Raji (cell line): Measurements from ENCODE around the gene EGF.

ENCODE experiments used
- POLR2A ChIP-seq: IDR thresholded peaks from 2 replicates; pipeline ENCODE4 v1.6.1; 2011; ENCODE audit warnings: low read depth, low read length, control low read depth; ENCODE audit not compliant: insufficient read depth

Gene EGF

DNA sequence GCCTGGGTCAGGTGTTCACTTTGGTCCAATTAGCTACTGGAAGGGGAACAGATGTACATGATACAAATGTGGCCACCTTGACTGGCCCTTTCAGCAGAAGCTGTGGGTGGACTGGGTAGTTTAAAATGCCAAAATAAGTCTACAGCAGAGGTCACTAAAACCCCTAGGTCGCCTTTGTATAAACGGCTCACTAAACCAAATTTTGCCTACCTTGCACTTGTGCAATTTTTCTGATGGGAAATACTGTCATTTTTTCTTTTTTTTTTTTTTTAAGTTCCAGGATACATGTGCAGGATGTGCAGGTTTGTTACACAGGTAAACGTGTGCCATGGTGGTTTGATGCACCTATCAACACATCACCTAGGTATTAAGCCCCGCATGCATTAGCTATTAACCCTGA, 109.8 kb downstream of the EGF start:
- no peak for TF ChIP-seq POLR2A

- no peak for TF ChIP-seq POLR2A
Measured at GRCh38 chr4:110025056-110025455, 112.4 kb downstream of the EGF start.

GRCh38 chr4:110025718-110026117, 113.0 kb downstream of the EGF start:
- no peak for TF ChIP-seq POLR2A

DNA sequence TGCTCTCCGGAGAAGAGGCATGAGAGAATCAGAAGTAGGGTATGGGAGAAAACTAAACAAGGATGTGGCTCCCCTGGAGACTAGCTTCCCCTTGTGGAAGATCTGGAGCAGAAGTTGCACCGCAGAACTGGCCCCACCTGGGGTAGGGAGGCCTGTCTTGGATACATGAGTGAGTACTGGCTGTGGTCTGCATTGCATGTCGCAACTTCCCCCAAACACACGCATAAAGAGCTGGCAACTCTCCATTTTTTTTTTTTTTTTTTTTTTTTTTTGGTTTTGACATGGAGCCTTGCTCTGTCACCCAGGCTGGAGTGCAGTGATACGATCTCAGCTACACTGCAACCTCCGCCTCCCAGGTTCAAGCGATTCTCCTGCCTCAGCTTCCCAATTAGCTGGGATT, 119.9 kb downstream of the EGF start:
- no peak for TF ChIP-seq POLR2A

DNA sequence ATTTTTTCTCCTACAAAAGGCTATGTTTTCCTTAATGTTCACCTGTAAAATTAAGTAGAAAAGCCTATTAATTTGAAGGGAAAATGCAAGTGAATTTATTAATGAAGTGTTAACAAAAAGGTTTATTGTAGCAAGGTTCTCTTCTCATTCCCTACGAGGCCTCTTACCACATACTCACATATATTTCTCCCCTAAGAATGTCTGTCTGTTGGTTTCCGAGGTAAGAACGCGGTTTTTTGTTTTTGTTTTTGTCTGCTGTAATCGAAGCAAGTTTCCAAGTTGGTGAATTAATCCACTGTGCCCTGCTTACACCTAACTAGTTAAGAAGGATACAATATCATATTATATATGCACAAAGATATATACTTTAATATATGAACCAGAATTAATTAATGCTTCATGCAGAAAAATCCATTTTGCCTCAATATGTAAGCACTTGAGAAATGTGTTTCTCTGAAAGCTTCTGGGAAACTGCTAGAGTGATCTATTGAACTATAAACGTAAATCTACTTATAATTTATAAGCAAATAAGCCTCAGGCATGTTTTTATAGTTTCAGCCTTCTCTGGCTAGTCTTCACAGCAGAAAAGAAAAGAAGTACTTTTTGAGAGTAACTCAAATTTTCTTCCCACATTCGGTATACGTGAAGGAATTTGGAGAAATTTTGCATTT, 120.8 kb downstream of the EGF start:
- no peak for TF ChIP-seq POLR2A

- no peak for TF ChIP-seq POLR2A
Measured at GRCh38 chr4:110034026-110034393, 121.3 kb downstream of the EGF start.

- TF ChIP-seq POLR2A, result no peak
Measured at GRCh38 chr4:110041735-110042134, 129.1 kb downstream of the EGF start.

DNA sequence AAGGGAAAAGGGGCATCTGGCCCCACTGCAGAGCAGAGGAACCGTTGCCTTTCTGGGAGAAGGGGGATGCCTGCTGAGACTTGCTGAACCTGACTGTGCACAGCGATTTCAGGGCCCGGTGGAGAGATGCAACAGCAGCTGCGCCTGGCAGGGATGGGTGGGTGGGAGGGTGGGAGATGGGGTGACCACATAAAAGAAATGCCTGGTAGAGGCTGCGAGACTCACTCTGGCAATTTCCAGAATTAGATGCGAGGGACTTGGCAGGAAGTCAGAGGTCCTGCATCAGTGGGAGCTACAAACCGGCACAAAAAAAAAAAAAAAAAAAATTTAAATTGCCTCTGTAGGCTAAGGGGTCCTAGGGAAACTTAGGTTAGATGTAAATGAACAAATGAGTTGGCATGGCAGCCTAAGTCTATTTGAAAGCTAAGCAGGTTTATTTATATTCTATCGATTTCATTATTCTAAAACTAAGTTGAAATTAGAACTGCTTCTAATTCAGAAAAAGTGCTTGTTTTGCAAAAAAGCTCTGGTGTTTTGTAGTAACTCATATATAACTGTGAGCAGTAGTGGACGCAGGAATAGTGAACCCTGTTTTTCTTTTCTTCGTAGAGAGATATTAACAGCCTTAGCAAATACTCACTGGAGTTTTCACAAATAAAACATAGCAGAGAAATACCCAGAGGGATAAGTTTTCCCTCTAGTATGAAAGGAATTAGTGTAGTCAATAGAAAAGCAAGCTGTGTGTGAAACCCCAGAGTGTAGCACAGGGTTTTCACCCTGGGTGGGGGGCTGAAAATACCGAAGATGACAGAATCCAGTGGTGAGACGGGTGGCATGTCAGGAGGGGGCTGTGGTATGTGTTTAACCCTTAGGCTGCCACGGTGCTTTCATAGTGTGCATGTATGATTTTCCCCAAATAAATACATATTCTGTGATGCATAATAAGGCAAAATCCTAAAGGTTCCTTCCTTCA, 130.1 kb downstream of the EGF start:
- no peak for TF ChIP-seq POLR2A

GRCh38 chr4:110046588-110047049, 133.9 kb downstream of the EGF start:
- TF ChIP-seq POLR2A, result no peak

GRCh38 chr4:110049951-110050925, 137.6 kb downstream of the EGF start:
- TF ChIP-seq POLR2A, result no peak

DNA sequence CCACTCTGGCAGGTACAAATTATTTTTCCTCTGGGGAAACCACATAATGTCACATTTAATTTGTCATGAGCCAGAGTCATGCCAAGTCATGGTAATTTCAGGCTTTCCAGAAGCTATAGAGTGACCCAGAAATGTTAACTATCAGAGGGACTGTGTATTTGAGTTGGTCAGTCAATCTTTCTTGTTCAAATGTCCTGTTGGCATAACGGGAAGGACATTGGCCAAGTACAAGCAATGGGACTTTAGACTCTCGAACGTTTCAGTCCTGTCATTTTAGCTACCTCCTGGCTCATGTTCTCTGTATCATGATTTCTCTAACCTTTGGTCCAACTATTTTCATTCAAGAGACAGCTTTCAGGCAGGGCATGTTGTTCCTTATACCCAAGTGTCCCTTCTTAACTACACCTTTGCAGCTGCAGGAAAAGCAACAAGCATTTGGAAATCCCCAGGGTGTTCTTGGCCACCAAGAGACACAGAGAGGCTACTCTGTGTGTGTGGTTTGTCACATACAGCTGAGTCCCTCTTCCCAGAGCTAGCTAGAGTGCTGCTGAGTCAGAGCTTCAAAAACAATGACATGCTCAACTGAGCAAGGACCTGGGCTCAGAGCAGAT, 142.6 kb downstream of the EGF start:
- TF ChIP-seq POLR2A, result no peak

DNA sequence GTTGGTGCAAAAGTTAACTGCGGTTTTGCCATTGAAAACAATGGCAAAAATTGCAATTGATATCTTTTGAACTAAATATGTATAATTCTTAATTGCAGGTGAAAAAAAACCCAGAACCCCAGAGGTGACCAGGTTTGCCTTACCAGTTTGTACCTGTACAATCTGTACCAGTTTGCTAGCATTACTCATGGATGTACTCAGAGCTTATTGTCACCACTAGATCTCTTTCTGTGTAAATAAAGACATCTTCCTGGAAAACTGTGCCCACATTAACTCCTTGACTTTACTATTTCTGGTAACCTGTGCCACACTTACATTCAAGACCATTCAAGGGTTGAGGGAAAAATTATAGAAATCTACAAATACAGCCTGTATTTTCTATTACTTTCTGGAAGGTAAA, 146.0 kb downstream of the EGF start:
- TF ChIP-seq POLR2A, result no peak

- no peak for TF ChIP-seq POLR2A
Measured at GRCh38 chr4:110059556-110060191, 147.0 kb downstream of the EGF start.

DNA sequence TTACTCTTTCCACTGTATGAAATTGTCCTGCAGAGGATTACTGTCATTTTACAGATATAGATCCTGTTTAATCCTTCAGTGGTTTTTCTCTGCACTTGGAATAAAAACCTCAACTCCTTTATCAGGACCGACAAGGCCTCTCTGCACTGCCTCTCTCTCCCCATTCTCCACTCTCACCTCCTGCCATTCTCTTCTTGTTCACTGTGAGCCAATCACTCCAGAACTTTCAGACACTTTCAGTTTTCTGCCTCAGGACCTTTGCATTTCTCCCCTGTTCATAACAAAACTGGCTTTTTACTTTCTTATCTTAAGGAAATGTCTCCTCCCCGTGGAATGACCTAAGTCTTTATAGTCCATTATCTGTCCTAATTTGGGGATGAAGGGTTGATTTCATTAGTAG, 148.4 kb downstream of the EGF start:
- no peak for TF ChIP-seq POLR2A
